AG08396 (cell line): ENCODE data around the gene AGO3.

ENCODE experiments used
- DNase-seq: peaks from one replicate; pipeline ENCODE4 v3.0.0; 2012; ENCODE audit warnings: low spot score, mixed read lengths

Gene AGO3

GRCh38 chr1:36083635-36084496, 153.0 kb downstream of the AGO3 start, which contains the start of gene TEKT2:
Gene TEKT2, plus strand, starts transcription at chr1:36084094. Its CDS starts 828 bp downstream, at chr1:36084922.
- DNase-seq = peak; percentile 63

DNA sequence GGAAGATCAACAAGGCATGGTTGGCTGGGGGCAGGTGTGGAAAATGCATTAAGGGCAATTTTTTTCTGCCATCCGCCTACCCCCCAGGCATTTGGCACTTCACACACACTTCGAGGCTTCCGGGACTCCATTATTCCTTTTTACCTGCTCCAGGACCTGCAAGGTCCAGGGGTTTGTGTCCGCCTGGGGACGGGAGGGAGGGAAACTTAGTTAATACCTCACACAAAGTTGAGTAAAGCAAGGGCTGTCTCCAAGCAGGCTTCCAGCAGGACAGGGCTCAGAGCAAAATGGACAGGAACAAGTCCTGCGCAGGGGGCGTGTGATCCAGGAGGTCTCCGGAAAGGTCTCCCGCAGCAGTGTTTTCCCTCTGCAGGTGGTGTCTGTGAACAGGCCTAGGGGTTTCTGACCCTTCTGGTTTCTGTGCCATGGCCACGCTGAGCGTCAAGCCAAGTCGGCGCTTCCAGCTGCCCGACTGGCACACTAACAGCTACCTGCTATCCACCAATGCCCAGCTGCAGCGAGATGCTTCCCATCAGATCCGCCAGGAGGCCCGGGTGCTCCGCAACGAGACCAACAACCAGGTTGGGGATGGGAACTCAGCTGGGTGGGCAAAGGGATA, 153.7 kb downstream of the AGO3 start:
- peak; percentile 20 for DNase-seq

DNA sequence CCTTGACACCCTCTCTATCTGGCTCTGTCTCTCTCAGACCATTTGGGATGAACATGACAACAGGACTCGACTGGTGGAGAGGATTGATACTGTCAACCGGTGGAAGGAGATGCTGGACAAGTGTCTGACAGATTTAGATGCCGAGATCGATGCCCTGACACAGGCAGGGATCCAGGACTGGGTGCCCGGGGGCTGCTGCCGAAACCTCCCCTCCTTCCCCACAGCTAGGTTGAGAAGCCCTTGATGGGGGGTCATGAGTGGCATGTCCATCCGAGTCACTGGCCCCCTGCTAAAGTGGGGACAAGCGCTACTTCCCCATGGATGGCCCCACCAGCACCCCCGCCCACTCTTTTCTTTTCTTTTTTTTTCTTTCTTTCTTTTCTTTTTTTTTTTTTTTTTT, 154.2 kb downstream of the AGO3 start:
- no peak for DNase-seq

DNA sequence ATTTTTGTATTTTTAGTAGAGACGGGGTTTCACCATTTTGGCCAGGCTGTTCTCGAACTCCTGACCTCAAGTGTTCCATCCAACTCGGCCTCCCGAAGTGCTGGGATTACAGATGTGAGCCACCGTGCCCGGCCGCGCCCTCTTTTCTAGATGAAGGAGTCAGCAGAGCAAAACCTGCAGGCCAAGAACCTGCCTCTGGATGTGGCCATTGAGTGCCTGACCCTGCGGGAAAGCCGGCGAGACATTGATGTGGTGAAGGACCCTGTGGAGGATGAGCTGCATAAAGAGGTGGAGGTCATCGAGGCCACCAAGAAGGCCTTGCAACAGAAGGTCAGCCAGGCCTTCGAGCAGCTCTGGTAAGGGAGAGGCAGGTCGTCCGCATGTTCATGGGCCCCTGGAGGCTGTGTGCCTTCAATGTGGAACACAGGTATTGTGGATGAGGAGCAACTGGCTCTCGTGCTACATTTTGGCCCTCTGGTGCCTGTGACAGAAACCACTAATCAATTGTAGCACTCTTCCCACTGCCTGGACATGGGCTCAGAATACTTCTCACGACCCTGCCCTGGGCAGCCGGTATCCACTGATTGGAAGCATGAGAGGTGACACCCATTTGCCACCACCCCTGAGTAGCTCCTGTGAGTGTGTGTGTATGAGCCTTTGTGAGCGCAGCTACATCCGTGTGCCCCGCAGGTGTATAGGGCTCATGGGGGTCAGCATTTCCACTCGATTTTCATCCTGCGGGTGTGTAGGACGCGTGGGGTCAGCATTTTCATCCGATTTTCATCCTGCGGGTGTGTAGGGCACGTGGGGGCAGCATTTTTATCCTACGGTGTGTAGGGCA, 155.0 kb downstream of the AGO3 start:
- no peak for DNase-seq

DNA sequence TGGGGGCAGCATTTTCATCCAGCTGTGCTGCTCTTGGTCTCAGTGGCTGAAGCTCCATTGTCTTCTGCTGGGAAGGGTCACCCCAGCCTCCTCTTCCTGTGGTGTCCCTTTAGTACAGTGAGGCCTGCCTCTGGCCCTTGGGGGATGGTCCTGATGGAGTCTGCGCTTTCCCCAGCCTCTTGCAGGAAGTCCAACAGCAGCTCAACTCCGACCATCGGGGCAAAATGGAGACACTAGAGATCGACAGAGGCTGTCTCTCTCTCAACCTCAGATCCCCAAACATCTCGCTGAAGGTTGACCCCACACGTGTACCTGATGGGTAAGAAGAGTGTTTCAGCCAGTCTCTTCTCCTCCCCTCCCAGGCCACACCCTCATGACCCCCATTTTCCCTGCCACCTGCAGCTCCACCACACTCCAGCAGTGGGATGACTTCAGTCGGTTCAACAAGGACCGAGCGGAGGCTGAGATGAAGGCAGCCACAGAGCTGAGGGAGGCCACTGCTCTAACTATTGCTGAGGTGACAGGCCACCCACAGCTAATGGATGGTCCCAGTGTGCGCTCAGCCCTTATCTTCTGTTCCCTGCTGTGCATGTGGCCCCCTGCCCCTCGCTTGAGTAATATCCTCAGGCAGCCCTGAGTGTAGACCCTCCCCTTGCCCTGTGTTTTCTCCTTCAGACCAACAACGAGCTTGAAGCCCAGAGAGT, 155.8 kb downstream of the AGO3 start:
- DNase-seq = no peak

DNA sequence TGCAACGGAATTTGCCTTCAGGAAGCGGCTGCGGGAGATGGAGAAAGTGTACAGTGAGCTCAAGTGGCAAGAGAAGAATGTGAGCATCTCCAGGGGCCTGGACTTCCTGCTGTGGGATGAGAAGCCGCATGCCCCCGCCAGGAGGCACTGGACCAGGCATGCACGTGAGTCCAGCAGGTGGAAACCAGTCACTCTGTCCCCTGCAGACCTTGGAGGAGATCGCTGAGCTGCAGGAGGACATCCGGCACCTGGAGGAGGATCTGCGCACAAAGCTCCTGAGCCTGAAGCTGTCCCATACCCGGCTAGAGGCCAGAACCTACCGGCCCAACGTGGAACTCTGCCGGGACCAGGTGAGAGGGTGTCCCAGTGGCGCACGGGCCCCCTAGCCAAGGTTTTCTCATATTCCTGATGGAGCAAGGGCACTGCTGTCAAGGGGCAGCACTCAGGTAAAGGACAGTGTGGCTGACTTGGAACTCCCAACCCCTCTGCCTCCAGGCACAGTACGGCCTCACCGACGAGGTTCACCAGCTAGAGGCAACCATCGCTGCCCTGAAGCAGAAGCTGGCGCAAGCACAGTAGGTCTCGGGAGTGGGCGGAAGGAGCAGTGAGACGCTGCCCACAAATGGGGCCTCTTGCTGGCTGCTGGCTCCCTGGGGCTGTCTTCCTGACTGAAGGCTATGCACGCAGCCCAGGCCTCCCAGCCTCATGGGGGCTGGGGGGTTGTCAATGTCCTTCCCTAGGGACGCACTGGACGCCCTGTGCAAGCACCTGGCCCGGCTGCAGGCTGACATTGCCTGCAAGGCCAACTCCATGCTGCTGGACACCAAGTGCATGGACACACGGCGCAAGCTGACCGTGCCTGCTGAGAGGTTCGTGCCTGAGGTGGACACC, 156.6 kb downstream of the AGO3 start:
- DNase-seq = no peak

GRCh38 chr1:36088265-36088576, 157.3 kb downstream of the AGO3 start:
- DNase-seq = no peak

GRCh38 chr1:36088577-36089392, 157.9 kb downstream of the AGO3 start, which contains the start of gene ADPRS:
Gene ADPRS, plus strand, starts transcription at chr1:36088892. Its CDS starts 13 bp downstream, at chr1:36088905.
- peak; percentile 96 for DNase-seq

DNA sequence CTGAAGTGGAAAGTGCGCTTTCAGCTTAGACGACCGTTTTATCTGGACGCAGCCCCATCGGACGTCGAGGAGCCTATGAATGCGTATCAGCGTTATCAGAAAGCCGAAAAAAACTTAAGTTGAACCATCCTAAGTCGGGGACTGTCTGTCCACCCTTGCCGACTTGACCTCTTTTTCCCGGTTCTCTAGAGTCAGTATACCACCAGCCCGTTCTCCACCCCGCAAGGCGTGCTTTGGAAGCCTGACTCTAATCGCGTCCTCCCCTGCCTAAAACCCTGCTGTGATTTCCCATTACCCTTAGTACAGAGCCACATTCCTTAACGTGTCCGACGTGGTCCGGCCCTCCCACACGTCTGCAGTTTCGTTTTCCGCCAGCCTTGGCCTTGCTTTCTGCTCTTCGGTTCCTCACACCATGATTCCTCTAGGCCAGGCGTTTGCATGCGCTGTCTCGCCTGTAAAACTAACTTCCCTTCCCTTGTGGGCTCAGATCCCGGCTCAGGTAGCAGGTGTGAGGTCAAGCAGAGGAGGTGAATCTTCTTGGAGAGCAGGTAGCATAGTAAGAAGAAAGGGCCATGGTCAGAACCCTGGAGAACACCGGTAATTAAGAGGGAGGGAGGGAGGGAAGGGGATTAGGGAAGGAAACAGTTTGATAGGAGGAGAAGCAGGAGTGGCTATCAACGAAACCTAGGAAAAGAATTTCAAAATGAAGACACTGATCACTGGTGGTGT, 158.7 kb downstream of the AGO3 start:
- DNase-seq = peak; percentile 64

- DNase-seq = no peak
Observed at GRCh38 chr1:36091141-36091540, 160.2 kb downstream of the AGO3 start.

DNA sequence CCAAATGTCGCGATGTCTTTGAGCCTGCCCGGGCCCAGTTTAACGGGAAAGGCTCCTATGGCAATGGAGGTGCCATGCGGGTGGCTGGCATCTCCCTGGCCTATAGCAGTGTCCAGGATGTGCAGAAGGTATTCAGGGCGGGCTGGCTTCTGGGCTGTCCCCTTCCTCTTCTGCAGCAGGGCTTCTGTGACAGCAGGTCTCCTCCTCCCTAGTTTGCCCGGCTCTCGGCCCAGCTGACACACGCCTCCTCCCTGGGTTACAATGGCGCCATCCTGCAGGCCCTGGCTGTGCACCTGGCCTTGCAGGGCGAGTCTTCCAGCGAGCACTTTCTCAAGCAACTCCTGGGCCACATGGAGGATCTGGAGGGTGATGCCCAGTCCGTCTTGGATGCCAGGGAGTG, 160.8 kb downstream of the AGO3 start:
- no peak for DNase-seq

DNA sequence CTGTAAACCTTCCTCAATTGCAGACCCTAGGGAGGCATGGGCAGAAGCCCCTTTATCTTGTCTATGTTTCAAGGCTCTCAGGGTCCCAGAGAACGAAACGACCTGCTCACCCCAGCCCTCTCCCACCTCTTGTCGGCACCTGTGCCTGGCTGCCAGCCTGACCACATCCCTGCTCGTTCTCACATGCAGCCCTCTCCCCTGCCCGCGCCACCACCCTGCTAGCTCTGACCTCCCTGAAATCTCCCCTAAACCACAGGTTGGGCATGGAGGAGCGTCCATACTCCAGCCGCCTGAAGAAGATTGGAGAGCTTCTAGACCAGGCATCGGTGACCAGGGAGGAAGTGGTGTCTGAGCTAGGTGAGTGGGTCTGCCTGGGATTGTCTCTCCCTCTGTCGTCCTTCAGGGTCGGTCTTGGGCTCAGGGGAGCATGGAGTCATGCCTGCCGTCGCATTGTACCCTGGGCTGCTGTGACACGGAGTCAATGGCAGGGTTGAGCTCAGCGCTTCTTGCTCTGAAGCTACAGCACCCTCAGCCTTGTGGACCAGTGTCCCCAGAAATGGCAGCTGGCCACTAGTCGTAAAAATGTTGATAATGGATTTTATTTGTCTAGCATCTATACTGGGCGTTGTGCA, 161.4 kb downstream of the AGO3 start:
- no peak for DNase-seq

DNA sequence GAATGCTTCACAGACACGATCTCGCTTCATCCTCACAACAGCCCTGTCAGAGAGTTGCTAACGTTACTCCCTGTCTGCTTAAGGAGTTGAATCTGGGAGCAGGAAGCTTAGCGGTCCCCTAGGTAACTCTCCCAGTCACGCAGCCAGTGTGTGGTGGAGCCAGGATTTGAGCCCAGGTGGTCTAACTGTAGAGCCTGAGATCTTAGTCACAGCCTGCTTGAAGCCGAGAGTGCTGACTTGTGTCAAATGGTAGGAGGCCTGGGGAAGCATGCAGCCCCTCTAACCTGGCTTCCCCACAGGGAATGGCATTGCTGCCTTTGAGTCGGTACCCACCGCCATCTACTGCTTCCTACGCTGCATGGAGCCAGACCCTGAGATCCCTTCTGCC, 161.9 kb downstream of the AGO3 start:
- no peak for DNase-seq

DNA sequence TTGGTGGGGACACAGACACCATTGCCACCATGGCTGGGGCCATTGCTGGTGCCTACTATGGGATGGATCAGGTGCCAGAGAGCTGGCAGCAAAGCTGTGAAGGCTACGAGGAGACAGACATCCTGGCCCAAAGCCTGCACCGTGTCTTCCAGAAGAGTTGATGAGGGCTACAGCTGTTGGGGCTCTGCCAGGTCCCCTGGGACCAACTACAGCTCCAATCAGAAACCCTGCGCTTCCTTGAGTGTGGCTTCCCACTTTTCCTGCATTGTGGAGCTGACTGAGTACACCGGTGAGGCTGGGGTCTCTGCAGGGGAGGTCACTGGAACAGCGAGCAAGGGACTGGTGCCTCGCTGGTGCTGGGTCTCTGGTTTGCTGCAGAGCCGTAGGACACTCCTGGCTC, 162.3 kb downstream of the AGO3 start:
- DNase-seq = no peak

- no peak for DNase-seq
Observed at GRCh38 chr1:36093929-36094328, 163.0 kb downstream of the AGO3 start.

DNA sequence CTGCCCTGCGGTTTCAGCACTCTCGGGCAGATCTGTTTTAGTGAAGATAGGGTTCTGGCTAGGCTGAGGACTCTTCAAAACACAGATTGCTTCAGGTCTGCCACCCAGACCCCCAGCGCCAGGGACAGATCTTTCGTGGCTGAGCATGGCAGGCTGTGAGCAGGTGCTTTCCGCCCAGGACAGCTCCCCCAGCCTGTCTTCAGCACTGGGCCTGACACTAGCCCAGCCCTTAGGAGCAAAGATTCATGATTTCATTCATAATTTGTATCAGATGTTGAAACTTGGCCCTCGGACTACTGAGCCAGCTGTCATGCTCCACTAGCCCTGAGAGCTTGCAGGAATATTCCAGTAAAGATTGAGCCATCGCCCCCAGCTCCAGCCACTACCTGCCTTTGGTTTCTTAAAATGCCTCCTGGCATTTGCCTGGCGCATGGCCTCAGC, 163.7 kb downstream of the AGO3 start:
- peak; percentile 12 for DNase-seq

DNA sequence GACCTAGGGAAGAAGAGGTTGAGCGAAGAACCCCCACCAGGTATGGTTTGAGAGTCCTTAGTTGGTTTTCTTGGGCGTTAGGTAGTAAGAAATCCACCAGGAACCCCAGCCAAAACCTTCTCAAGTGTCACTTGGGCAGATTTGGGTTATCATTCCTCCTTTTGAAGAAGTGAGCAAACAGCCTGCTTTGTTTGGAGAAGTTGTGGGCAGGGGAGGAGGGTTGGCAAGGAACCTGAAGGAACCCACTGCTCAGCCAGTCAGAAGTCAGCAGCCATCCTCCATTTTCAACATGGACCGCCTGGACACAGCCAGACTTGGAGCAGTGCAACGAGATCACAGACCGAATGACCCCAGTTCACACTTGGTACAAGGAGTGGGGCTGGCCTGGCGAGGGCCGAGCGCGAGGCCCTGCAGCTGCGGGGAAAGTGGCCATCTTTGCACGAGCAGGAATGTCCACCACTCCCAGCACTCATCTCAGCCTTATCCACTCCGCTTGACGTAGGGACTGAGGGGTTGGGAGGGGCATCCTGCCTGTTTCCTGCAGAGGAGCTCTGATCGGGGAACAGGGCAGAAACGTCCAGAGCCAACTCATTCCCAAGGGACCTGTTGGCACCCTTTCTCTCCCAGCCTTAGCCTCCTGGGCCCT, 165.0 kb downstream of the AGO3 start:
- DNase-seq = no peak
